Measurements from ENCODE around the gene SCP2. TPM values are rescaled to one million over a fixed set of nuclear protein-coding genes. Genes with fewer than 3 reads are reported as not detected.

The SCP2 gene
- total RNA-seq, 1 experiment from 2014 or later: 97.5 TPM

- Histone ChIP-seq H2AFZ (ENCODE audit: low read length) (no peak overlapping the region), H3K9me2 (replicated peaks; ENCODE audit: low read length) (no peaks in the 10 kb centered on the region), H4K20me1 (ENCODE audit: low read length) (no peaks in the 10 kb centered on the region), H3K4me2 (ENCODE audit: low read length) (no peak overlapping the region), H3K79me2 (ENCODE audit: low read length) (no peaks in the 10 kb centered on the region), H3K27ac (ENCODE audit: low read length) (no peak overlapping the region), H3F3A (ENCODE audit: low read length, unreplicated experiment) (no peaks in the 10 kb centered on the region), H3K9ac (ENCODE audit: low read length) (no peak overlapping the region), H3K4me3 (ENCODE audit: low read length) (no peak overlapping the region), H3K4me1 (ENCODE audit: insufficient read depth, low read length) (no peaks in the 10 kb centered on the region), H3K27me3 (ENCODE audit: low read length) (no peaks in the 10 kb centered on the region), H3K36me3 (ENCODE audit: low read depth, low read length) (no peaks in the 10 kb centered on the region), H3K9me3 (ENCODE audit: low read length) (no peaks in the 10 kb centered on the region)
- intact Hi-C loops (cut with micrococcal nuclease): no loop called here
- ATAC-seq (no peak), DNase-seq (no peak)
- no TSS peak for BruUV-seq (replicated peaks)
- ChIA-PET POLR2A (ENCODE audit: unreplicated experiment) (no interaction called here), CTCF (no interaction called here)
- TF ChIP-seq EZH2 (IDR thresholded peaks at IDR 0.05; ENCODE audit: low read length, unreplicated experiment) (no peak), CTCF (conservative IDR thresholded peaks at IDR 0.05; ENCODE audit: low read depth, low read length) (no peak), EZH2phosphoT487 (IDR thresholded peaks at IDR 0.05; ENCODE audit: borderline replicate concordance, low read length) (no peak)
Observed at GRCh38 chr1:53076165-53076564, 149.1 kb downstream of the SCP2 start.

GRCh38 chr1:53076721-53077598 is 149.9 kb downstream of the SCP2 start:
- ATAC-seq (no peak), DNase-seq (no peak)
- no peaks in the 10 kb centered on the region for H3K4me1 ChIP-seq (ENCODE audit: insufficient read depth, low read length)
- POLR2A ChIA-PET (ENCODE audit: unreplicated experiment): no interaction called here
- no peaks in the 10 kb centered on the region for H3K9me2 ChIP-seq (replicated peaks; ENCODE audit: low read length)
- intact Hi-C loops (cut with micrococcal nuclease): no loop called here
- H3K4me3 ChIP-seq (ENCODE audit: low read length): no peak overlapping the region
- no peak overlapping the region for H3K9ac ChIP-seq (ENCODE audit: low read length)
- no peaks in the 10 kb centered on the region for H3K79me2 ChIP-seq (ENCODE audit: low read length)
- no peaks in the 10 kb centered on the region for H3F3A ChIP-seq (ENCODE audit: low read length, unreplicated experiment)
- H3K4me2 ChIP-seq (ENCODE audit: low read length): no peak overlapping the region
- no TSS peak for BruUV-seq (replicated peaks)
- no peaks in the 10 kb centered on the region for H3K36me3 ChIP-seq (ENCODE audit: low read depth, low read length)
- H3K27me3 ChIP-seq (ENCODE audit: low read length): no peaks in the 10 kb centered on the region
- H2AFZ ChIP-seq (ENCODE audit: low read length): no peak overlapping the region
- H4K20me1 ChIP-seq (ENCODE audit: low read length): no peaks in the 10 kb centered on the region
- H3K9me3 ChIP-seq (ENCODE audit: low read length): no peaks in the 10 kb centered on the region
- CTCF ChIA-PET: no interaction called here
- TF ChIP-seq CTCF (conservative IDR thresholded peaks at IDR 0.05; ENCODE audit: low read depth, low read length) (no peak), EZH2 (IDR thresholded peaks at IDR 0.05; ENCODE audit: low read length, unreplicated experiment) (no peak), EZH2phosphoT487 (IDR thresholded peaks at IDR 0.05; ENCODE audit: borderline replicate concordance, low read length) (no peak)
- no peak overlapping the region for H3K27ac ChIP-seq (ENCODE audit: low read length)

- intact Hi-C loops (cut with micrococcal nuclease): no loop called here
- Histone ChIP-seq H4K20me1 (ENCODE audit: low read length) (no peaks in the 10 kb centered on the region), H3K4me1 (ENCODE audit: insufficient read depth, low read length) (no peaks in the 10 kb centered on the region), H3K36me3 (ENCODE audit: low read depth, low read length) (no peaks in the 10 kb centered on the region), H3K4me2 (ENCODE audit: low read length) (no peak overlapping the region), H3K27me3 (ENCODE audit: low read length) (no peaks in the 10 kb centered on the region), H3K4me3 (ENCODE audit: low read length) (no peak overlapping the region), H3F3A (ENCODE audit: low read length, unreplicated experiment) (no peaks in the 10 kb centered on the region), H3K9me2 (replicated peaks; ENCODE audit: low read length) (no peaks in the 10 kb centered on the region), H3K9me3 (ENCODE audit: low read length) (no peaks in the 10 kb centered on the region), H3K9ac (ENCODE audit: low read length) (no peak overlapping the region), H2AFZ (ENCODE audit: low read length) (no peak overlapping the region), H3K27ac (ENCODE audit: low read length) (no peak overlapping the region), H3K79me2 (ENCODE audit: low read length) (no peaks in the 10 kb centered on the region)
- no peak for ATAC-seq
- CTCF ChIA-PET: no interaction called here
- no peak for DNase-seq
- no TSS peak for BruUV-seq (replicated peaks)
- TF ChIP-seq CTCF (conservative IDR thresholded peaks at IDR 0.05; ENCODE audit: low read depth, low read length) (no peak), EZH2phosphoT487 (IDR thresholded peaks at IDR 0.05; ENCODE audit: borderline replicate concordance, low read length) (no peak), EZH2 (IDR thresholded peaks at IDR 0.05; ENCODE audit: low read length, unreplicated experiment) (no peak)
- POLR2A ChIA-PET (ENCODE audit: unreplicated experiment): no interaction called here
Observed at GRCh38 chr1:53077599-53077965, 150.5 kb downstream of the SCP2 start.

All from PC-3 (cell line).